Activated CD8-positive, alpha-beta T cell treated with anti-CD3 and anti-CD28 coated beads for 36 hours (primary cell): ENCODE measurements around the gene ATOX1. TPM values are rescaled to one million over a fixed set of nuclear protein-coding genes. Genes with fewer than 3 reads are reported as not detected.
A peak's percentile ranks its signal among the peaks of the same experiment; 100 is the strongest.

Source experiments
- ATAC-seq: fragments of 200-7000 bp; cut with Tn5 transposase; one replicate; pipeline ENCODE4 v1.10.0; 2021; ENCODE audit warnings: mild to moderate bottlenecking, moderate library complexity
- CTCF ChIA-PET: fragments of 350-600 bp; sonication (Branson Sonifier 250); formaldehyde crosslinking; loops from one replicate; lab custom pipeline; 2021; ENCODE audit warnings: antibody characterized with exemption; lab: Charles Lee
- POLR2A ChIA-PET: fragments of 350-600 bp; sonication (Branson Sonifier 250); formaldehyde crosslinking; loops from one replicate; lab custom pipeline; 2021; ENCODE audit warnings: antibody characterized with exemption; lab: Charles Lee
- DNase-seq: peaks from one replicate; pipeline ENCODE4 v3.0.0-alpha.2; 2020
- H3K27ac Mint-ChIP-seq: one replicate; pipeline ENCODE4 v1.8.0; 2021; ENCODE audit warnings: mild to moderate bottlenecking, mixed read lengths
- H3K27me3 Mint-ChIP-seq: one replicate; pipeline ENCODE4 v1.8.0; 2021; ENCODE audit warnings: mixed read lengths
- H3K36me3 Mint-ChIP-seq: one replicate; pipeline ENCODE4 v1.8.0; 2021; ENCODE audit warnings: low read depth, mixed read lengths
- H3K4me1 Mint-ChIP-seq: one replicate; pipeline ENCODE4 v1.8.0; 2021; ENCODE audit warnings: low read depth, mixed read lengths
- H3K4me3 Mint-ChIP-seq: one replicate; pipeline ENCODE4 v1.8.0; 2021; ENCODE audit warnings: mild to moderate bottlenecking, moderate library complexity, mixed read lengths
- H3K9me3 Mint-ChIP-seq: one replicate; pipeline ENCODE4 v1.8.0; 2021; ENCODE audit warnings: mixed read lengths
- CTCF ChIP-seq: fragments of 200-600 bp; IDR thresholded peaks from one replicate; pipeline ENCODE4 v1.8.0; 2022; ENCODE audit warnings: antibody characterized with exemption, mild to moderate bottlenecking
- intact Hi-C: fragments of 100-400 bp; cut with micrococcal nuclease; formaldehyde crosslinking; loops from one replicate; pipeline ENCODE4 v1.10.0; 2022
- total RNA-seq, 2 experiments: library from RNA; stranded (reverse); gene quantifications; one replicate each; pipeline ENCODE4 v1.2.3, GENCODE V29; 2021

Gene ATOX1
- total RNA-seq, 2 experiments from 2014 or later = 69.6 to 73.3 TPM

GRCh38 chr5:151775025-151775606, 16.7 kb upstream of the ATOX1 start:
- Mint-ChIP-seq H3K4me1 (peaks cover 64% of the 10 kb centered on the region), H3K27ac (peak overlapping the region; percentile 41), H3K4me3 (peak overlapping the region; percentile 87), H3K27me3 (no peaks in the 10 kb centered on the region), H3K36me3 (peaks cover 68% of the 10 kb centered on the region), H3K9me3 (no peaks in the 10 kb centered on the region)
- DNase-seq (no peak), ATAC-seq (no peak)
- CTCF ChIA-PET = interaction anchor here (1.4 to 1.8 kb wide), 4 partner anchors 13 to 367 kb away, joined by 3 to 6 read pairs (median 4); no protein-coding TSS in a partner anchor
- TF ChIP-seq CTCF = no peak
- POLR2A ChIA-PET = interaction anchor here (0.8 to 7.0 kb wide), 2 partner anchors 16 to 40 kb away, joined by 4 to 82 read pairs; partner anchors contain the start of gene ATOX1
- intact Hi-C loops = no loop called here

- intact Hi-C loops = no loop called here
- POLR2A ChIA-PET = interaction anchor here (1.1 to 7.0 kb wide), 7 partner anchors 8 to 28 kb away, joined by 3 to 82 read pairs (median 4); partner anchors contain the start of gene ATOX1
- no peak for ATAC-seq
Measured at GRCh38 chr5:151773951-151774350, 15.5 kb upstream of the ATOX1 start.

GRCh38 chr5:151772846-151773561, 14.6 kb upstream of the ATOX1 start:
- ATAC-seq (no peak), DNase-seq (no peak)
- ChIA-PET POLR2A (interaction anchor here (0.7 to 7.0 kb wide), 15 partner anchors 9 to 688 kb away, joined by 3 to 82 read pairs (median 4); partner anchors contain the start of gene ATOX1), CTCF (interaction anchor here (1.0 to 3.9 kb wide), 5 partner anchors 14 to 249 kb away, joined by 3 to 27 read pairs (median 12); partner anchors contain the start of gene ATOX1)
- Mint-ChIP-seq H3K27me3 (no peaks in the 10 kb centered on the region), H3K4me3 (peak overlapping the region; percentile 87), H3K9me3 (no peaks in the 10 kb centered on the region), H3K27ac (peak overlapping the region; percentile 84), H3K4me1 (peaks cover 46% of the 10 kb centered on the region), H3K36me3 (peaks cover 51% of the 10 kb centered on the region)
- no peak for TF ChIP-seq CTCF
- intact Hi-C loops = no loop called here

More at GRCh38 chr5:151773951-151774350, 15.5 kb upstream of the ATOX1 start:
- peak overlapping the region; percentile 65 for H3K27ac Mint-ChIP-seq
- H3K27me3 Mint-ChIP-seq = no peaks in the 10 kb centered on the region
- no peak for TF ChIP-seq CTCF
- peak overlapping the region; percentile 87 for H3K4me3 Mint-ChIP-seq
- H3K9me3 Mint-ChIP-seq = no peaks in the 10 kb centered on the region
- DNase-seq = no peak
- CTCF ChIA-PET = interaction anchor here (0.7 to 1.8 kb wide), 8 partner anchors 14 to 368 kb away, joined by 3 to 6 read pairs (median 4); no protein-coding TSS in a partner anchor
- H3K36me3 Mint-ChIP-seq = peaks cover 58% of the 10 kb centered on the region
- H3K4me1 Mint-ChIP-seq = peaks cover 54% of the 10 kb centered on the region

- Mint-ChIP-seq H3K27ac (peak overlapping the region; percentile 84), H3K4me1 (peaks cover 38% of the 10 kb centered on the region), H3K27me3 (no peaks in the 10 kb centered on the region), H3K4me3 (peak overlapping the region; percentile 87), H3K36me3 (peaks cover 43% of the 10 kb centered on the region), H3K9me3 (no peaks in the 10 kb centered on the region)
- CTCF ChIA-PET = interaction anchor here (1.1 to 3.9 kb wide), 9 partner anchors 13 to 249 kb away, joined by 3 to 27 read pairs (median 10); partner anchors contain the start of gene ATOX1
- peak; percentile 56 for DNase-seq
- no peak for TF ChIP-seq CTCF
- intact Hi-C loops = no loop called here
- POLR2A ChIA-PET = interaction anchor here (0.7 to 7.0 kb wide), 16 partner anchors 10 to 687 kb away, joined by 3 to 82 read pairs (median 5); partner anchors contain the start of genes ATOX1 and SLC36A1
- no peak for ATAC-seq
Measured at GRCh38 chr5:151772029-151772845, 13.8 kb upstream of the ATOX1 start.
